ENCODE measurements around the gene ACER2.
"Not testable (repeated sequence)": the region's sequence is repeated elsewhere in the genome, so short reads cannot be mapped to it uniquely, and the experiment has no call there.

ACER2 gene

DNA sequence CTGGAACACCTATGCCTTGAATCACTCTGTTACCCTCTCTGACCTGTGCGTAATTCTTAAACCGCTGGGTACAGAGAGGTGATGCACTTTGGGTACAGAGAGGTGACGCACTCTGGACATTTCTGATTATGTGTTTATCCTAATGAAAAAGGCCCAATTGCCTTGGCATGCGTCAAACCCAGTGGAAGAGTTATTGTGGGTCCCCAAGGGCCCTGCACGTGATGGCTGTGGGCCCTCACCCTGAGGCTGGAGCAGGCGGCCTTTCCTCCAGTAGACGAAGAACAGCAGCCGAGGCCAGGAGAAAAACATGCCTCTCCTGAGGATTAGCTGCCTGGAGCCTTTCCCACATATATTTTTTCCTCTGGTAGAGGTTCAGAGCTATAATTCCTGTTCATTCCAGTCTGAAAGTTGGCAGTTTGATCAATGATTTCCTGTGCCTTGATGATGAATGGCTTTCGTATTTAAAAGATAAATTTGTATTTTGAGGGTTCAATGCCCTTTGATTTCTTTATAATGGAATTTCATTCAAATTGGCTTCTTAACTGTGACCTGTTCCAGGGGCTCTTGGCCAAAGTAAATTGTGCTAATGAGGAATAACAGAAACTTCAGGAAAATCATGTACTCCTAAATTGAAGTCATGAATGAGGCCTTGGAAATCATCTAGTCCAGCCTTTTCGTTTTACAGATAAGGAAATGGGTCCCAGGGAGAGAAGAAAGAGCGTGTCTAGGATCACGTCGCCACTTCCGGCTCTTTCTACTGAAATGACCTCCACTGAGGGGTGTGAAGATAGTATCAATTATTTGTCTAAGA, 22.8 kb downstream of the ACER2 start:
- Histone ChIP-seq H3K9me3 (ENCODE audit: control insufficient read depth, low read length) (no peaks in the 10 kb centered on the region), H3K4me3 (ENCODE audit: low read length) (peak overlapping the region; percentile 40), H3K36me3 (ENCODE audit: control insufficient read depth, insufficient read depth, low read length, severe bottlenecking) (peaks cover 11% of the 10 kb centered on the region), H3K27me3 (replicated peaks; ENCODE audit: control insufficient read depth, insufficient read depth, low read length) (no peaks in the 10 kb centered on the region), H3K9ac (ENCODE audit: low read length) (peak overlapping the region; percentile 56), H3K4me1 (ENCODE audit: control insufficient read depth, insufficient read depth, low read length) (peaks cover 28% of the 10 kb centered on the region)
- no peak for DNase-seq (ENCODE audit: low read depth)

DNA sequence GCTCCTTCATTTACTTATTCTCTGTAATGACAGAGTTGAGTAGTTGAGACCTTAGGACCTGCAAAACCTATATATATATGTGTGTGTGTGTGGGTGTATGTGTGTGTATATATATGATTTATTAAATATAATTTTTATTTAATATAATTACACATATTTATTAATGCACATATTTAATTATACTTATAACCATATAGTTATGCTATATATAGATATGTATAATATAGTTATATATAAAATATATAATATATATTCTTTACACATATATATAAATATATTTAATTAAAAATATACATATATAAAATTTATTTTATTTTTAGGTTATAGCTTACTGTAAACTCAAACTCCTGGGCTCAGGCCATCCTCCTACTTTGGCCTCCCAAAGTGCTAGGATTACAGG, 23.7 kb downstream of the ACER2 start:
- Histone ChIP-seq H3K4me3 (ENCODE audit: low read length) (no peak overlapping the region), H3K4me1 (ENCODE audit: control insufficient read depth, insufficient read depth, low read length) (peaks cover 32% of the 10 kb centered on the region), H3K9ac (ENCODE audit: low read length) (peak overlapping the region; percentile 56), H3K9me3 (ENCODE audit: control insufficient read depth, low read length) (no peaks in the 10 kb centered on the region), H3K36me3 (ENCODE audit: control insufficient read depth, insufficient read depth, low read length, severe bottlenecking) (peaks cover 9% of the 10 kb centered on the region), H3K27me3 (replicated peaks; ENCODE audit: control insufficient read depth, insufficient read depth, low read length) (no peaks in the 10 kb centered on the region)
- no peak for DNase-seq (ENCODE audit: low read depth)

DNA sequence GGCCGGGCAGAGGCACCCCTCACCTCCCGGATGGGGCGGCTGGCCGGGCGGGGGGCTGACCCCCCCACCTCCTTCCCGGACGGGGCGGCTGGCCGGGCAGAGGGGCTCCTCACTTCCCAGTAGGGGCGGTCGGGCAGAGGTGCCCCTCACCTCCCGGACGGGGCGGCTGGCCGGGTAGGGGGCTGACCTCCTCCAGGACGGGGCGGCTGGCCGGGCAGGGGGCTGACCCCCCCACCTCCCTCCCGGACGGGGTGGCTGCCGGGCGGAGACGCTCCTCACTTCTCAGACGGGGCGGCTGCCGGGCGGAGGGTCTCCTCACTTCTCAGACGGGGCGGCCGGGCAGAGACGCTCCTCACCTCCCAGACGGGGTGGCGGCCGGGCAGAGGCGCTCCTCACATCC, 24.9 kb downstream of the ACER2 start:
- H3K9ac ChIP-seq (ENCODE audit: low read length); H3K9me3 ChIP-seq (ENCODE audit: control insufficient read depth, low read length); H3K36me3 ChIP-seq (ENCODE audit: control insufficient read depth, insufficient read depth, low read length, severe bottlenecking); DNase-seq (ENCODE audit: low read depth); H3K4me3 ChIP-seq (ENCODE audit: low read length); H3K27me3 ChIP-seq (replicated peaks; ENCODE audit: control insufficient read depth, insufficient read depth, low read length): not testable (repeated sequence)
- peaks cover 41% of the 10 kb centered on the region for H3K4me1 ChIP-seq (ENCODE audit: control insufficient read depth, insufficient read depth, low read length)

DNA sequence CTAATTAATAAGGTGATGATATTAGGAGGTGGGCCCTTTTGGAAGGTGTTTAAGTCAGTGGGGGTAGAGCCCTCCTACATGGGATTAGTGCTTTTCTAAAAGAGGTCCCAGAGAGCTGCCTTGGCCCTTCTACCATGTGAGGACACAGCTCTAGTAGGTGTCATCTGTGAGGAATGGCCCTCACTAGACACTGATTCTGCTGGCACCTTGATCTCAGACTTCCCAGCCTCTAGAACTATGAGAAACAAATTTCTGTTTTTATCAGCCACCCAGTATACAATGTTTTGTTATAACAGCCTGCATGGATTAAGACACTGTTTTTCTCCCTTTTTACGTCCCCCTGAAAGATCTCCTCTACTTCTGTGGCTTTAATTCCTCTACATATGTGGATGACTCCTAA, 31.6 kb downstream of the ACER2 start:
- H3K36me3 ChIP-seq (ENCODE audit: control insufficient read depth, insufficient read depth, low read length, severe bottlenecking), result peaks cover 9% of the 10 kb centered on the region
- no peak overlapping the region for H3K9ac ChIP-seq (ENCODE audit: low read length)
- H3K9me3 ChIP-seq (ENCODE audit: control insufficient read depth, low read length), result no peaks in the 10 kb centered on the region
- H3K4me1 ChIP-seq (ENCODE audit: control insufficient read depth, insufficient read depth, low read length), result peaks cover 29% of the 10 kb centered on the region
- H3K27me3 ChIP-seq (replicated peaks; ENCODE audit: control insufficient read depth, insufficient read depth, low read length), result no peaks in the 10 kb centered on the region
- no peak for DNase-seq (ENCODE audit: low read depth)
- no peak overlapping the region for H3K4me3 ChIP-seq (ENCODE audit: low read length)

DNA sequence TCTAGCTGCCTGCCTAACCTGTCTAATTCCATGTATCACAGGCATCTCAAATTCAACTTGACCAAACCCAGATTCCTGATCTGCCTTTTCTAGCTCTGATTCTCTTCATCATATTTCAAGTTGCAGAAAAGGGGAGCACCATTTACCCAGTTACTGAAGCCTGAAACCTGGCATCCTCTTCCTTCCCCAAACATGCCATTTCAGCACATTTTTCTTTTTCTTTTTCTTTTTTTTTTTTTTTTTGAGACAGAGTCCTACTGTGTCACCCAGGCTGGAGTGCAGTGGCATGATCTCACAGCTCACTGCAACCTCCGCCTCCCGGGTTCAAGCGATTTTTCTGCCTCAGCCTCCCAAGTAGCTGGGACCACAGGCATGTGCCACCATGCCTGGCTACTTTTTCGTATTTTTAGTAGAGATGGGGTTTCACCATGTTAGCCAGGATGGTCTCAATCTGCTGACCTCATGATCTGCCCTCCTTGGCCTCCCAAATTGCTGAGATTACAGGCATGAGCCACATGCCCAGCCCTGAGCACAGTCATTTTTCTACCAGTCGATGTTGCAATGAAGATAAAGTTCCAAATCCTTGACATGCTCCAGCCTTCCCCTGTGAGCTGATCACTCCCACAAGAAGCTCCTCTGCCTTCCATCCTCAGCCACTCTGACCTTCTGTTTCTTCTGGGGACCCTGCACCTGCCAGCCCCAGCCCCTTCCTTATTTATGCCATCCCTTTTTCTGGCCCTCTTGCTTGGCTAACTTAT, 32.2 kb downstream of the ACER2 start:
- no peak overlapping the region for H3K4me3 ChIP-seq (ENCODE audit: low read length)
- peak; percentile 48 for DNase-seq (ENCODE audit: low read depth)
- H3K9ac ChIP-seq (ENCODE audit: low read length), result peak overlapping the region; percentile 40
- H3K4me1 ChIP-seq (ENCODE audit: control insufficient read depth, insufficient read depth, low read length), result peaks cover 29% of the 10 kb centered on the region
- peaks cover 15% of the 10 kb centered on the region for H3K36me3 ChIP-seq (ENCODE audit: control insufficient read depth, insufficient read depth, low read length, severe bottlenecking)
- H3K9me3 ChIP-seq (ENCODE audit: control insufficient read depth, low read length), result no peaks in the 10 kb centered on the region
- no peaks in the 10 kb centered on the region for H3K27me3 ChIP-seq (replicated peaks; ENCODE audit: control insufficient read depth, insufficient read depth, low read length)

DNA sequence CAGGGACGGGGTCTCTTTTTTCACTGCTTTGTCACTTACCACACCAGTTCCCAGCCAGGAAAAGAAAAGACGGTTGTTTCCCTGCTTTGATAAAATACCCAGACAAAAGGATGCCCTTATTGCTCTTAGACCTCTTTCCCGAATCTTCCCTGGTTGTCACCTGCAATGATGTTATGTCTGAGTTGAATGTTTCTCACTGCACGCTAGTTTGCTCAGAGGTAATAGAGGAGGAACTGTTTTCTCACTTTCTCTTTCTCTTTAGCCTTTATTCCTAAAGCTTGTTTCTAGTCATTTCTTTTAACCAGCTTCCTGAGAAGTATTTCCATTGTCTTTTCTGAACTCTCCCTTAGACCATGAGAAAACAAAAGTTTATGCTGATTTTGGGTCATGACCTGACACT, 32.9 kb downstream of the ACER2 start:
- Histone ChIP-seq H3K36me3 (ENCODE audit: control insufficient read depth, insufficient read depth, low read length, severe bottlenecking) (peaks cover 22% of the 10 kb centered on the region), H3K4me1 (ENCODE audit: control insufficient read depth, insufficient read depth, low read length) (peaks cover 29% of the 10 kb centered on the region), H3K9me3 (ENCODE audit: control insufficient read depth, low read length) (no peaks in the 10 kb centered on the region), H3K27me3 (replicated peaks; ENCODE audit: control insufficient read depth, insufficient read depth, low read length) (no peaks in the 10 kb centered on the region), H3K4me3 (ENCODE audit: low read length) (no peak overlapping the region), H3K9ac (ENCODE audit: low read length) (peak overlapping the region; percentile 40)
- DNase-seq (ENCODE audit: low read depth), result no peak

DNA sequence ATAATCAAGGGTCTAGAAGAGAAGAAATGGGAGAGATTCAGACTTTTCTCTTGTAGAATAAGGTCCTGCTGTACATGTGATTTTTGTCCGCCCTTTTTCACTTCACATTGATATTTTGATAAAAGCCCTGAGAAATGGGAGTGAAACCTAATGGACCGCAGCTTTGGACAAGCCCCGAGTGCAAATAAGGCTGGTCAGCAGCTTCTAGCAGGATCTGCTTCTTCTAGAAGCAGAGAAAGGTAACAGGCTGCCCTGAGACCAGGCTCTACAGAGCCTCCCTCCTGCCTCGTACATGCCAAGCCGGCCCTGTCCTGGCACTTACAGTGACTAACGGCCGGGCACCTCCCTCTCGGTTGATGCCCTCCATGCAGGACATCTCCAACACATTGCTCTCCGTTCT, 33.4 kb downstream of the ACER2 start:
- H3K27me3 ChIP-seq (replicated peaks; ENCODE audit: control insufficient read depth, insufficient read depth, low read length), result no peaks in the 10 kb centered on the region
- peaks cover 27% of the 10 kb centered on the region for H3K36me3 ChIP-seq (ENCODE audit: control insufficient read depth, insufficient read depth, low read length, severe bottlenecking)
- no peak overlapping the region for H3K4me3 ChIP-seq (ENCODE audit: low read length)
- DNase-seq (ENCODE audit: low read depth), result no peak
- no peaks in the 10 kb centered on the region for H3K9me3 ChIP-seq (ENCODE audit: control insufficient read depth, low read length)
- H3K9ac ChIP-seq (ENCODE audit: low read length), result no peak overlapping the region
- H3K4me1 ChIP-seq (ENCODE audit: control insufficient read depth, insufficient read depth, low read length), result peaks cover 27% of the 10 kb centered on the region

DNA sequence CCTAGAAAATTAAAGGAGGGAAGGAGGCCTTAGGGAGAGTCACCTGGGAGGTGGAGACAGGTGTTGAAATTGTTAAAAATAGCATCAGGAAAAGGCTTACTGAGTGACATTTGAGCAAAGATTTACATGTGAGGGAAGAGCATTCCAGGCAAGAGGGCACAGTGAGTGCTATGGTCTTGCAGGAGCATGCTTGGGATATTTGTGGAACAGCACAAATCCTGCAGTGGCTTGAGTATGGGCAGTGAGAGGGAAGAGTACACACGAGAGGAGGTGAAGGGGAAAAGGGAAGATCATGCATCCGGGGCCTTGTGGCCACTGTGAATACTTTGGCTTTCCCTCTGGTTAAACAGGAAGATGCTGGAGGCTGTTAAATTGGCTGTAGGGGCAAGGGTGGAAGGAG, 36.6 kb downstream of the ACER2 start:
- Histone ChIP-seq H3K9me3 (ENCODE audit: control insufficient read depth, low read length) (no peaks in the 10 kb centered on the region), H3K9ac (ENCODE audit: low read length) (no peak overlapping the region), H3K36me3 (ENCODE audit: control insufficient read depth, insufficient read depth, low read length, severe bottlenecking) (peaks cover 33% of the 10 kb centered on the region), H3K4me1 (ENCODE audit: control insufficient read depth, insufficient read depth, low read length) (peaks cover 15% of the 10 kb centered on the region), H3K4me3 (ENCODE audit: low read length) (no peak overlapping the region), H3K27me3 (replicated peaks; ENCODE audit: control insufficient read depth, insufficient read depth, low read length) (no peaks in the 10 kb centered on the region)
- DNase-seq (ENCODE audit: low read depth), result peak; percentile 36

DNA sequence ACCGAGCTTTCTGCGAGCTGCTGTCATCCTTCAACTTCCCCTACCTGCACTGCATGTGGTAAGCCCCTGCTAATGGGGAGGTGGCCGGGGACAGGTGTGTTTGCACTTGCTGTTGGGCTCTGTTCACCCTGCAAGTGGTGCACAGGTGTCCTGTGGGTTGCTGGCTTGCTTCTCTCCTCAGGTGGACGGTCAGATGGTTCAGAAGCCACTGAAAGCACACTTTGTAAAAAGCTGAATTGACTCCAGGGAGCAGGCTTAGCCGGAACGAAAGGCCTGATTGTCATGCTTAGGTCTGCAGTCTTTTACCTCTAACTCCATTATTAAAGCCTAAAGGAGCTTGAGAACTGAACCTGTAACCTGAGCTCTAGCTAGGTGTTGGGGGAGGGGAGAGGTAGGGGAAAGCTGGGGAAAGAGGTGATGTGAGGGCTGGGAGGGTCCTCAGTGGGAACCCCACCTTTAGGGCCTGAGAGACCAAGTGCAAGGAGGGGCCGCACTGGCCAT, 37.6 kb downstream of the ACER2 start:
- peaks cover 6% of the 10 kb centered on the region for H3K4me1 ChIP-seq (ENCODE audit: control insufficient read depth, insufficient read depth, low read length)

DNA sequence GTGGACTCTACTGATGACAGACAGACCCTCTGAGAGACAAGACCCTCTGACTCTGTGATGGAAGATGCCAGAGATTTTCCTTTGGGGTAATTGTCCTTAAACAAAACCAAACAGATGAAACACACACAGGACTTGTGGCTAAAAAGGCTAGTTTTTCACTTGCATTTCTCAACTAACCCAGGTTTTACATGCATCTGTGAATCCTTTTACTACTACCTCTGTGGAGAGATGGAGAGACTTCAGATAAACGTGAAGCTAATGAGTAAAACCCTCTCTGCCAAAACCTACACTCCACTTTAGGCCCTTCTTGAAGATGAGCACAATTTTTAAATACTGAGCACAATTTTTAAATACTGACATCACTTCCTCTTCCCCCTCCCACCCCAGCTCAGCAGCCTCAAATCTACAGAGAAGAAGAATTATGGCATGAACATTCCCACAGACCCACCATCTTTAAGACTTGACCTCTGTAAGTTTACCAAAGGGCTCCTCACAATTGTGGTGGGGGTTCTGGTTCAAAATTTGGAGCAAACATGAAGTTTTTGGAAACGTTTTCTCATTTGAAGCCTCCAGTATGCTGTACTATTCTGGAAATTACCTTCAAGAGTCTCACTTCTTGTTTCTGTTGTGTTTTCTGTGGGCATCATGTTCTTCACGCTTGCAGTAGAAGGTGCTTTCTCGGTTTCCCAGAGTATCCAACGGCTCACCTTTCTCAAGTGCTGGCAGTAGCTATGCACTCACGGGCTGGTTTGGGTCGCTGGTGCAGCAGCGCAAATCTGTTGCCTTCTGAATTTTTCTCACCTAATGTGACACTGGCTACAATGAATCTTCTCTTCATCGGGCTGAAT, 42.7 kb downstream of the ACER2 start:
- peaks cover 28% of the 10 kb centered on the region for H3K36me3 ChIP-seq (ENCODE audit: control insufficient read depth, insufficient read depth, low read length, severe bottlenecking)
- no peak overlapping the region for H3K4me3 ChIP-seq (ENCODE audit: low read length)
- no peak overlapping the region for H3K9ac ChIP-seq (ENCODE audit: low read length)
- DNase-seq (ENCODE audit: low read depth), result no peak
- no peaks in the 10 kb centered on the region for H3K4me1 ChIP-seq (ENCODE audit: control insufficient read depth, insufficient read depth, low read length)
- H3K27me3 ChIP-seq (replicated peaks; ENCODE audit: control insufficient read depth, insufficient read depth, low read length), result no peaks in the 10 kb centered on the region
- H3K9me3 ChIP-seq (ENCODE audit: control insufficient read depth, low read length), result no peaks in the 10 kb centered on the region

More for the DNA sequence above, 37.6 kb downstream of the ACER2 start:
- no peaks in the 10 kb centered on the region for H3K9me3 ChIP-seq (ENCODE audit: control insufficient read depth, low read length)
- DNase-seq (ENCODE audit: low read depth), result no peak
- no peak overlapping the region for H3K9ac ChIP-seq (ENCODE audit: low read length)
- no peaks in the 10 kb centered on the region for H3K27me3 ChIP-seq (replicated peaks; ENCODE audit: control insufficient read depth, insufficient read depth, low read length)
- peaks cover 40% of the 10 kb centered on the region for H3K36me3 ChIP-seq (ENCODE audit: control insufficient read depth, insufficient read depth, low read length, severe bottlenecking)
- no peak overlapping the region for H3K4me3 ChIP-seq (ENCODE audit: low read length)

DNA sequence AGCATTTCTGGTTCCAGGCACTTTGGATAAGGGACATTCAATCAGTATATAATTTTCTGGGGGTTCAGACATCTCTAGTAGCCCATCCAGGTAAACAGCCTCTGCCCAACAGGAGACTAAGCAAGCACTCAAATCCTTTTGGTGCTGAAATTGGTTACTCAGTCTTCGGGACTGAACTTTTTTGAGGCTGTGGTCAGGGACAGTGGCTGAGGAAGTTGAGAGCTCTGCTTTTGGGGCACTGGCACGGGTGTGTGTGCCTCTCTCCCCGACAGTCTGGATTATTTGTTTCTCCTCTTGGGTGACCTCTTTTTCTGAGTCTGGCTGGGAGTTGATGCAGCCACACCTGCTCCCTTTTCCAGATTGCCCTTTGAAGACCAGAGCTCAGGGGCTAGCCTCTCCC, 47.6 kb downstream of the ACER2 start:
- no peak overlapping the region for H3K4me3 ChIP-seq (ENCODE audit: low read length)
- no peaks in the 10 kb centered on the region for H3K27me3 ChIP-seq (replicated peaks; ENCODE audit: control insufficient read depth, insufficient read depth, low read length)
- peaks cover 10% of the 10 kb centered on the region for H3K4me1 ChIP-seq (ENCODE audit: control insufficient read depth, insufficient read depth, low read length)
- no peak for DNase-seq (ENCODE audit: low read depth)
- H3K36me3 ChIP-seq (ENCODE audit: control insufficient read depth, insufficient read depth, low read length, severe bottlenecking), result peaks cover 7% of the 10 kb centered on the region
- peak overlapping the region; percentile 11 for H3K9ac ChIP-seq (ENCODE audit: low read length)
- no peaks in the 10 kb centered on the region for H3K9me3 ChIP-seq (ENCODE audit: control insufficient read depth, low read length)
